Stimulated activated CD4-positive, alpha-beta T cell treated with anti-CD3 and anti-CD28 coated beads, Interleukin-4, amount 100 ng/mL, for 4 hours (primary cell): ENCODE measurements around the gene CORO1C.

Experiments used
- DNase-seq, 2 experiments: peaks; one replicate each; pipeline ENCODE4 v3.0.0-alpha.2; 2020

CORO1C gene

DNA sequence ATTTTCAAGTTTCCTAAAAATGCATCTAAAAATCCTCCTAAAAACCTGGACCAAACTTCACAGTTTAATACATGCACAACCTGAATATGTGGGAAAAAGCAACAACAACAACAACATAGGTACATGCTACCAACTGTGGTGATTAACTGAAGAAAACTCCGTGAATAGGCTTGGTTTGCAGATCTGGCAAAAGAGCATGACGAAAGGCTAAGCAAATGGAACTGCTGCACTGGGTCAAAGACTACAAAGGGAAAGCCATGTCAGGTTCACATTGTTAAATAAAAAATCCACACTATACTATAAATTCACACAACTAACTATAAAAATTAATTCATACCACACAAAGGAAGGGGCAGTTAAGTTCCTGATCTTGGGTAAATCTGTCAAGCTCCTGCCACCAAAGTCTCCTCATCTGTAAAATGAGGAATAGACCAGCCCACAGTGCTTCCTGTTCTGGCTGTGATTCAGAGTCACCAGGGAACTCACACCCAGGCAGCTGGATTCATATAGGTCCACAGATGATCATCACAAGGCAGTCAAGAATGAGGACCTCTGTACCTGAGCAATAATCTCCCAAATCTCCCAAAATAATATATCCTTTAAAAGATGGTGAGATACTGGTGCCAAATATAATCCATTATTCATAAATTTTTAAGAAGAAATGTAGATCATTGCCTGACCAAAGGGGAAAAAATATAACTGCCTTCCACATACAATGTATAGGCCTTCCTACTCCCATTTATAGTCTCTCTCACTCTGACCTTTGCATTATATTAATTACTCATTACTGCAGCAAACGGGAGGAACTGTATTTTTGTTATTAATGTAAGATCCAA is 7.0 kb downstream of the CORO1C start:
- no peak for DNase-seq

DNA sequence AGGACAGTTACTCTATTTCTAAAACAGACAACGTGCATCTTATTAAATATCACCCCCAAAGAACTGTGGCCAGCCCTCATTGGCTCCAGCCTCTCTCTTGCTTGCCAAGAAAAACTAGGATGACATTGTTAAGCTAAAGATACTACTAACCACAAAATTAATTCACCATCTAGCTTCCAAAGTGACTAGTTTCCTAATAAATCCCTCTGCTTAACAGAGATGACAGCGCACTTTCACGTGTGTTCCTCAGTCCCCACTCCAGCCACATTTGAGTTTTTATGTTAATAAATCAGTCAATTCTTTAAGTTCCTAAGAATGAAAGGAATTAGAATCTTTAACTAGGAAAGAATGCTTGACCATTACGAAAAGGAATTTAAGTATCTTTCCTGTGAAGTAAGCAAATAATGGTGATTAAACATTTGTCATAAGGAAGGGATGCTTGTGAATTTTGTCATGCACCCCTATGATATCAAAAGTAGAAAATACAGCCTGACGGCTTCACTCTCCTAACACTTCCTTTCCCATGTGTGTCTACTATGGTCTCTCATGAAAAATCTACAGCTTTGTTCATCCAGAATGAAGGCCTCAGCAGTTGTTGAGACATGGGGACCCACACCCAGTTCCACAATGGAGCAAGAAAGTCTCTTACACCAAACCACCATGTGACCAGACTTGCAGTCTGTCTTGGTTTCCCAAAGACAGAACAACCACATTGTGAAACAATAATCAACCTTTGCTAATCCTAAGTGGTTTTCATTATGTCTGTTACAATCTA is 8.1 kb downstream of the CORO1C start:
- no peak for DNase-seq

DNA sequence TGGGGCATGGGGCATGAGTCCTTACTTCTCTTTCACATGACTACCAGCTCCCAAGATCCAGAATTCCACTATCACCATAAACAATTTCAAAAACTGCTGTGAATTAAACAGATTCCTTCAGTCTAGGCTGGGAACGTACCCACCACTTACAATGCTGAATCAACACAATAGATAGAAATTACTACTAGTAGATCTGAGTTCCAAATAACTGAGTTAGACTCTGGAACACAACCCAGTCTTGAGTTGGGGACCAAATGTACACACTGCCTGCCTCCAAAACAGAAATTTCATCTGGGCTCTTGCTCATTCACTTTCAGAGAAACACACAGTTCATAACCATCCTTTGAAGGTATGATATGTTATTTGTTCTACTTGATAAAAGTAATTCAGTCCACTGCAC is 8.9 kb downstream of the CORO1C start:
- DNase-seq, result no peak

DNA sequence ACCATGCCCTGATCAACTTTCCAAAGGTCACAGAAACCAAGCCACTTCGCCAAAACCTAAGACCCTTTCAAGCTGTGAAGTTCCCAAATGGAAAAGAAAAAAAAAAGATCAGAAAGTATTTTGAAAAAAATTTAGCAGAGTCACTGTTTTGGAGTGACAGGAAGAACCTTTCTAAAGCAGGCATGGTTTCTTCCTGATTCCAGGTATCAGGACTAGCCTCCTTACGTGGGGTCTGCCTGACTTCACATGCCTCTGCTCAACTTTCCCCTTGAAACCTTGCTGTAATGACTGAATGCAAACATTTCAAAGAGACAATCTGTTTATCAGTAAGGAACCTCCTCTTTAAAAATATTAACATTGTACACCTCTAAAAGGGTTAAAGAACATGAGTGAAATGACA is 9.5 kb downstream of the CORO1C start:
- DNase-seq, result no peak

DNA sequence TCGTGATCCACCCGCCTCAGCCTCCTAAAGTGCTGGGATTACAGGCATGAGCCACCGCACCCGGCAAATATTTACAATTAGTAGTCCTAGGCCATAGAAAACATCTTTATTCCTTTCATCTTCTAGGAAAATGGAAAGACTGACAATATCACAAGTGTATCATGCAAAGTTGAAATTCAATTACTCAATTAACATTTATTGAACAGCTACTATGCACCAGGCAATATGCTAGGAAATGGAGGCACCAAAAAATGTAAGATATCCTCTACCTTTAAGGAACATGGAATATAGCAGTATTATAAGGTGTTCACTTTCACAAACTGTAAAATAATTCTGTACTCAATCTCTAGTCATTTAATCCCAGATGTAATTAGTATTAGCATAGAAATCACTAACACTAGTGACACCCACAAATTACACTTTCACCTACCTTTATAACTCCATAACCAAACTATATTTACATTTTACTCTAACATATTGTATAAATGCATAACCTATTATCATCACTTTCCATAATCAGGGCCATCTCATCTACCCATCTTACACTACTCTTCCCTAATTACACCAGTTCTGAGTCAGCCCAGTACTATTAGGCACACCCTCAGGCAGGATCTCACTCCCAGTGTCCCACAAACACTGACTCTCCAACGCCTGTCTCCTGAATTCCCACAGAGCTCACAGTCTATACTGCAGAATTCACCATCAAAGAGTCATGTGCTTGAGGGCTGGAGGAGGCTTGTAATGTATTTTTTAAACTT is 10.4 kb downstream of the CORO1C start:
- DNase-seq, result no peak

DNA sequence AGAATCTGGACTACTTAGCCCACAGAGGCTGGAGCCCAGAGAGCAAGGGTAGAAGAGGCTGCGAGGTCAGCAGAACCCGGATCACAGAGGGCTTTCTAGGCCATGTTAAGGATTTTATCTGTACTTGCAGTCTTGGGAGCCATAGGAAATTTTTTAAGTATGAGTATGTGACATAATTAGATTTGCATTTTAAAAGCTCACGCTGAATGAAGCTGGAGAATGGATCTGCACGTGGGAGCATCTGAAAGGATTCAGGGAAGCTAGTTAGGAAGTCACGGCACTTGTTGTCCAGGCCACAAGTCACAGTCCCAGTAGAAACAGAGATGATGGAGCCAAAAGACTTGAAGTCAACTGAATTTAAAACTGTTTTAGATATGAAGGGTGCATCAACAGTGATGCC is 14.1 kb downstream of the CORO1C start:
- no peak for DNase-seq

DNA sequence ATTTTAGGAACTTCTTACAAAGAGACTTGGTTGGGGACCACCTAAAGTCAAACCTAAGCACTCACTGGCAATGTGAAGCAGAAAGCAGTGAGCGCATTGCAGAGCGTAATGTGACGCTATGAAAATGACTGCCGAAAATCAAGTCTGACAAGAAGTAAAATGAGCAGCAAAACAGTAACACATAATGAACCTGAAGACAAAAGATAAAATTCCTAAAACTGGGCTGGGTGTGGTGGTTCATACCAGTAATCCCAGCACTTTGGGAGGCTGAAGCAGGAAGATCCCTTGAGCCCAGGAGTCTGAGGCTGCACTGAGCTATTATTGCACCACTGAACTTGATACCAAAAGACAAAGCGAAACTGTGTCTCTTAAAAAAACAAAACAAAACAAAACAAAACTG is 16.5 kb downstream of the CORO1C start:
- DNase-seq, result no peak

DNA sequence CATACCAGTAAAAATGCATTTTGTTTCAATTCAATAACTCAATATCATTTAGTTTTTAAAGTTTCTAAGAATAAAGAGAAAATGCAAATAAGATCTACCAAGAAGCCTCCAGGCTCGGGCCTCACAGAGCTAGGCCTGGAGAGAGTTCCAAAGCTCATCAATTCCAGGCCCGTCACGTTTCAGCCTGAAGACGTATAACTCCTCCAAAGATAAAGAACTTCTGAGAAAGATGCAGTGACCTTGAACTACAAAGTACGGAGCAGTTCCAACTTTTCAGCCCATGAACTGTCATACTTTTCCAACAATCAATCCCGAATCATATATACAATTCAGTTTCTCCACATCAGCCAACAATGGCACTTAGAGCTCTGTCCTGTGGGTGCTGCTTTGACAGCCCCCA is 17.8 kb downstream of the CORO1C start:
- DNase-seq, result no peak

DNA sequence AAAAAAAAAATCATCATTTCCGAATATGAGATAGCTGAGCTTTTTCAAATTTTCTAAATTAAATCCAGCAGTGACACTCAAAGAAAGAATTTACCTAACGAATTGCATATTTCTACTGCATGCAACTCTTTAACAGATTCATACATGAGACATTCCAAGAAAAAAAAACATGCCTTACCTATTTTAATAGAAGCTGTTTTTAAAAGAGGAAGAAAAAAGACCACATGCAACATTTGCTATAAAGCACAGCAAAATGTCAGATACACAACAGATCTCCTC is 18.5 kb downstream of the CORO1C start:
- DNase-seq, result no peak

DNA sequence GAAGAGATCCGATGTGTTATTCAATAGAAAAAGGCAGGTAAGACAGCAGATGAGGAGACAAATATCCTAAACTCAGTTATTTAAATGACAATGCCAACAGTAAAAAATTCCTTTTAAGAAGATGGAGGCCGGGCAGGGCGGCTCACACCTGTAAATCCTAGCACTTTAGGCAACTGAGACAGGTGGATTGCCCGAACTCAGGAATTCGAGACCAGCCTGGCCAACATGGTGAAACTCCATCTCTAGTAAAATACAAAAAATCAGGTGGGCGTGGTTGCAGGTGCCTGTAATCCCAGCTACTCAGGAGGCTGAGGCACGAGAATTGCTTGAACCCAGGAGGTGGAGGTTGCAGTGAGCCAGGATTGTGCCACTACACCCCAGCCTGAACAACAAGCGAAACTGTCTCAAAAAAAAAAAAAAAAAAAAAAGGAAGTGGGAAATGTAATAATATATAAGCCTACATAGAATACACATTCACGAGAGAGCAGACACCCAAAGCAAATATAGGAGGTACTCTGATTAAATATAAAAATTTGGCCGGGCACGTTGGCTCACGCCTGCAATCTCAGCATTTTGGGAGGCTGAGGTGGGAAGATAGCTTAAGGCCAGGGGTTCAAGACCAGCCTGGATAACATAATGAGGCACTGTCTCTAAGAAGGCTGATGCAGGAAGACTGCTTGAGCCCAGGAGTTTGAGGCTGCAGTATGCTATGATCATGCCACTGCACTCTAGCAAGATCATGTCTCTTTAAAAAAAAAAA is 19.0 kb downstream of the CORO1C start:
- DNase-seq, result no peak

DNA sequence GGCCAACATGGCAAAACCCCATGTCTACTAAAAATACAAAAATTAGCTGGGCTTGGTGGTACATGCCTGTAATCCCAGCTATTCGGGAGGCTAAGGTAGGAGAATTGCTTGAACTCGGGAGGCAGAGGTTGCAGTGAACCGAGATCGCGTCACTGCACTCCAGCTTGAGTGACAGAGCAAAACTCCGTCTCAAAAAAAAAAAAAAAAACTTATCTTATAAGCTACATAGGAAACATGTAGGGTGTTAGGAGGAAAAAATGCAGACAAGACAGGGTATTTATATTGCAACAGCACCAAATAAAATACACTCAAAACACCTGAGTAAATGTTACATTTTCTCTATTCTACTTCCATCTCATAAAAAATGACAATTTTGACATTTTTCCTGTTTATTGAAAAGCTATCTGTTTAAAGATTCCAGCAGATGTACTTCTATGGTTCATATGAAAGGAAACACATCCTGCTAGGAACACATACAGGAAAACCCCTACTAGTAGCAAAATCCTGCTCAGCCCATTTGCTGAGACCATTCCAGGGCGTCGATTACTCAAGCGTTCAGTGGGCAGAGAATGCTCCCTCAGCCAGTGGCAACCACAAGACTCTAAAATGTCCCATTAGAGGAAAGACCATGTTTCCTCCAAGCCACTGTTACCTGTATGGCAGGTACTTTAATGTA is 19.7 kb downstream of the CORO1C start:
- DNase-seq, result no peak

DNA sequence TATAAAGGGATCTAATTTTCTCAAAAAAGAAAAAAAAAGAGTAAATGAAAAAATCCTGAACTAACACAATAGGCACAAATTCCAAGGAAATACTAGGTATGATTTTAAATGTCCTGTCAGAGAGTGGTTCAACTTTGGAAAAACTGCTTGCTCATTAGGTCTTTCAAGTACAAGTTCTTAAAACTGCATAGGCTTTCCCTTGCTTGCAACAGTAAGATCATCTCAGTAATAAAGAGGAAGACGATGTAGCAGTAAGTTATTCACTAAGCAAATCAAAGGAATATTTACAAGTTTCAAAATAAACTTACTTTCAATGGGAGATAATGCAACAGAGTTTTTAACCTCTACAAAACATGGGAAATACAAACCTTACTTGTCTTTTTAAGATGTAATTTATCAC is 21.6 kb downstream of the CORO1C start:
- DNase-seq, result no peak

DNA sequence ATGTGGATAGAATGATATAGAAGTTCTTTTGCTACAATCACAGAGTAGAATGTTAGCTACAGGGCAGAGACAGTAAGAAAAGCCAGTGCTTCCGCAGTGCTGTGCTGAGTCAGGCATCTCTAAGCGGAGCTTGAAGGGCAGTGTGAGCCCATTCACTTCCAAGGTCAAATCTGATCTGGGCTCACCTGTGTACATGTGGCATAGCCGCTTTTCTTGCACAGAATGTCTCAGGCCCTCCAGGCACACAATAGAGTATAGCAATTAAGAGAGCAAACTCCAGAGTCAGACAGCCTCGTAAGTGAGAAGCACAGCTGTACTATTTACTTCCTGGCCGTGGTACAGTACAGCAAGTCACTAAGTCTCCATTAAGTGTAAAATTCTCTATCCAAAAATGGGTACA is 26.8 kb downstream of the CORO1C start:
- no peak for DNase-seq

DNA sequence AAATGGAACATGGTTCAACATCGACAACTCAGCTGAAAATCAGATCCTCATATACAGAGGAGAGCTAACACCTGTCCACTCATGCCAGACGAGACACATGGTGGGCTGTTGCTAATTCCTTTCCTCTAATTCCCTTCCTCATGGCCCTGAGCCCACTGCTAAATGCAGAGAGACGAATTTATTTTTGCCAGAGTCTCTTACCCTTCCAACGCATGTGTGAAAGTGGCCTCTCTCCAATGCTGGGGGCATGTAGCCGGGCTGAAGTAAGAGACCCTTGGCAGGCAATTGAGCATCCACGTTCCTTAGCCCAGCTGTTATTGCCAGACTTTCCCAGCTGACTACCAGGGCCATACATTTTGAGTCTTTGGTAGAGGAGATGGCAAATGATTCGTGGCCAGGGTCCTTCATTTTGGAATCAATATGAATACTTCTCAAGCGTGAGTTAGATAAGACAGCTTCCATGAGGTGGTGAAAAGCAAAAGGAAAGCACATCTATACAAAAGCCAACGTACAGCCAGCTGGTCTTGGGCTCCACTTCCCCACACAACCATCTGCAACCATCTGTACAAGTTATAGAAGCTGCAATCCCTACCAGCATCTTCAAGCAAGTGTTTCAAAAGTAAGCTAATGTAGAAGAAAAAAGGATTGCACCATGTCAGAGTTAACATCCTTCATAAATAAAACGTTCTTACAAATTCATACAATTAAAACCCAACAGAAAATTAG is 28.6 kb downstream of the CORO1C start:
- no peak for DNase-seq

DNA sequence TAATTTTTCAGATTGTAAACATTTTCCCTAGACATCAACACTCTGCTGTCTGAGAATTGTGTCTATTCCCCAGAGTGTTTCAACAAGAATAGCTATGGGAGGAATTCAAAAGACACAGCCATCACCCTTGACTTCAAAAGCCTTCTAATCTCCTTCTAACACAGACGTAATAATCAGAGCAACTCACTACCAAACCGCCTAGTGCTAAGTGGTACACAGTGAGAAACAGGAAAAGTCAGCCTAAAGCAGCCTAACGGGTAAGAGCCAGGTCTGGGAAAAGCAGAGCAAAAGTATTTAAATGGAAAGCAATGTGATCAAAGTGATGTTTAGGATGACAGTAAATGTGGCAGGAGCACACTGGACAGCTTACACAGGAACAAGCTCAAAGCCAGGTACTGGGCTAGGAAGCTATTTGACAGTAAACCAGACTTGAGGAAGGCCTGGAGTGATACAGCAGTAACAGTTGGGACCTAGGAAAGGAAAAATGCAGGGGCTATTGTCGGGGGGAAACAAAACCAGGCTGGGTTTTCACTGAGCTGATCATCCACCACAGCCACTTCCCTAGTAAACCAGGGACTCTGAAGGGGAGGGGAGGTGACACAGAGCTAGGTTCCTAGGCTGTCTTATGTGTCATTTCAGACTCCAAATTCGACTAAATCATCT is 29.4 kb downstream of the CORO1C start:
- DNase-seq, result no peak

DNA sequence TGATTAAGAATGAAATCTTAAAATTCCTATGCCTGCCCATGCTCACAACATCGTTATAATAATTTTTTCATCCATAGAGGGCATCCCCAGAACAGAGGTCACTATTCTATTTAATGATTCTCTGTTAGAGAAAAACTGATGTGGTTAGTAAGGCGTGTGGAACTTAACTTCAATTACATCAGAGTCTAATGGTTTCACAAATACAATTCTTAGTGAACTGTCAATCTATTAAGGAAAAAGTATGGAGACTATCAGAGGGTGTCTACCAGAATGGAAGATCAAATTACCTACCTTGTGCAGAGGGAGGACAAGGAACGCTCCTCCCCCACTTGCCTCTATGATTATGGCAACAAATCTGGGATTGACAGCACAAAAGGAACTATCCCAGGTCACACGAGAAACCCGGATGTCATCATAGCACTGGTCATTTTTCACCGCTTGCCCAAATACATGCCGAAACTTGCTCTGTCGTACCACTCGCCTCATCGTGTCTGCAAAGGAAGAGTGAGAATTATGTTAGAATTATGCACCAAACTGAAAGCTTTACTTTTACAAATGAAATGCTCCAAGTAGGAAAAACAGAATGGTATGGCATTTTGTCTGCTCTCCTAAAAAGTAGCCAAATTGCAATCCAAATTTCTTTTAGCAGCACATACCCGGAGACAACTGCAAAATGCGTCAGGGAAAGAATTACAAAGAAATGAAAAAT is 30.3 kb downstream of the CORO1C start:
- no peak for DNase-seq

DNA sequence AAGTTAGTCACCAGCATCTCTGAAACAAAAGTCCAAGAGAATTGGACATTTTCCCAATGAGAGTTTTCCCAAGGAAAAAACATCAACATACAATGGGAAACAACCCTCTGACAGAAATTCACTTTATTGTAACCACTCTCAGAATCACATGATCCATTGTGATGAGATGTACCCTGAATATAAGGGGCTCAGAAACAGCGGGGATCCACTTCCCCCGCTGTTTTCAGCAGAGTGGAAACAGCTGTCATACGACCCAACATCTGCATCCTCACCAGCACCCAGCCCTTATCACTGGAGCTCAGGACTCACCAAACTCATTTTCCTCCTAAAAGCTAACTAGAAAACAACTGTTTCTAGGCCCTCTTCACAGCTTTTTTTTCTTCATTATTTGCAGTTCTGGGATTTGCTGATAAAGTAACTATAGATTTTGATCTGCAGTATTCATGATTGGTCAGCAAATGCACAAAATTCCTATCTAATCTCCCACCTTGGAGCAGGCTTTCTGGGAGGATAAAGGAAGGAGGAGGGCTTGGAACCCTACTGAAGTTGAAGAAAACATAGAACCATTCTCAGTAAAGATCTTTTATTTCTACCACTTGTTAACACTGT is 31.3 kb downstream of the CORO1C start:
- DNase-seq, result no peak

DNA sequence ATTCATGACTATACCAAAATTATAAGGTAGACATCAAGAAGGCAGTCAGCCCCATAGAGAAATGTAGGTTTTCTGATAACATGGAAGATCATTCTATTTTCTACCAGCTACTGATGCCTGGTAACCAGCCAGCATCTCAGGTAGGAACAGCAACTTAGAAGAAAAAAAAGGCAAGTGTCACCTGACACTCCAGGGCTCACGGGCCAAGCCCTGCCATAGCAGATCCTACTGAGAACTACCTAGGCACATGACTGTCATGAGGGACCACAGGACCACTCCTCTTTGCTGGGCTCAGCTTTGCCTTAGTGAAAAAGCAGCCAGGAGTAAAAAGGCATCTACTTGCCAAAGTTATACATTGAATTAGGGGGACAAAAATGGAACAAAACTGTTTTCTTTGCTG is 33.4 kb downstream of the CORO1C start:
- no peak for DNase-seq

DNA sequence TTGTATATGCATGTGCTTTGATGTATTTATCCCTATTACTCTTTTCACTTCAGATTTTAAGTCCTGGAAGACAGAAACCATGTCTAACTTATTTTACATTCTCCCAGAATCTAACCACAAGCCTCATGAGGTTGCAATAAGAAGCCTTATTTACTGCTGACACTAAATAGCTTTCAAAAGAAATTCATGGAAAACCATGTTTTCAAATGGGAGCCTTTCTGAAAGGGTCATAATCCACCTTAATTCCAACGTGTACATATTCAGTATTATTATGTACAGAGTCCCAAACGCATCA is 34.4 kb downstream of the CORO1C start:
- DNase-seq, result no peak
